Naive B cell (primary cell): ENCODE data around the gene OR2L13. TPM values are rescaled to one million over a fixed set of nuclear protein-coding genes. Genes with fewer than 3 reads are reported as not detected.

Experiments used
- ATAC-seq, 2 donors: fragments of 150-1000 bp; cut with Tn5 transposase; 2 replicates each; pipeline ENCODE4 v1.10.0; 2021; ENCODE audit warnings: low read depth in 2 of 2, mild to moderate bottlenecking in 2 of 2, moderate library complexity in 2 of 2
- DNase-seq: peaks from one replicate; pipeline ENCODE4 v3.0.0; 2022
- H3K27ac Mint-ChIP-seq, 6 donors: one replicate each; pipeline ENCODE4 v1.8.0; 2020 to 2022; ENCODE audit warnings: mild to moderate bottlenecking in 6 of 6, mixed read lengths in 6 of 6, moderate library complexity in 5 of 6, inconsistent platforms in 2 of 6
- H3K27me3 Mint-ChIP-seq, 3 donors: one replicate each; pipeline ENCODE4 v1.8.0; 2021 to 2022; ENCODE audit warnings: mixed read lengths in 3 of 3, mild to moderate bottlenecking in 1 of 3
- H3K36me3 Mint-ChIP-seq, 2 donors: one replicate each; pipeline ENCODE4 v1.8.0; 2020 to 2022; ENCODE audit warnings: mixed read lengths in 2 of 2, inconsistent platforms in 1 of 2, mild to moderate bottlenecking in 1 of 2
- H3K4me1 Mint-ChIP-seq, 3 donors: one replicate each; pipeline ENCODE4 v1.8.0; 2020 to 2022; ENCODE audit warnings: mixed read lengths in 3 of 3, inconsistent platforms in 1 of 3, mild to moderate bottlenecking in 1 of 3, moderate library complexity in 1 of 3
- H3K4me3 Mint-ChIP-seq, 8 donors: one replicate each; pipeline ENCODE4 v1.8.0; 2020 to 2022; ENCODE audit warnings: mild to moderate bottlenecking in 8 of 8, mixed read lengths in 8 of 8, moderate library complexity in 8 of 8, inconsistent platforms in 2 of 8
- H3K9me3 Mint-ChIP-seq, 7 donors: one replicate each; pipeline ENCODE4 v1.8.0; 2020 to 2022; ENCODE audit warnings: mixed read lengths in 7 of 7, mild to moderate bottlenecking in 5 of 7, inconsistent platforms in 2 of 7, moderate library complexity in 1 of 7
- polyA plus RNA-seq, 6 donors: library from polyadenylated mRNA; unstranded; fragments of 300-500 nt; fragmentation: Illumina TruSeq; gene quantifications; one replicate each; pipeline ENCODE4 v1.2.3, GENCODE V29; 2021; ENCODE audit warnings: low read depth in 6 of 6

Gene OR2L13
- polyA plus RNA-seq, 6 donors from 2014 or later = 0.27 to 1.7 (median 0.61) TPM; not detected in 1

- no peaks in the 10 kb centered on the region for H3K36me3 Mint-ChIP-seq
- H3K9me3 Mint-ChIP-seq = peaks cover 0 to 19% (median 9%) of the 10 kb centered on the region in 7 donors
- no peak for ATAC-seq
- H3K4me3 Mint-ChIP-seq = no peak overlapping the region
- no peaks in the 10 kb centered on the region for H3K4me1 Mint-ChIP-seq
- DNase-seq = no peak
- peaks cover 0 to 13% (median 5%) of the 10 kb centered on the region in 3 donors for H3K27me3 Mint-ChIP-seq
- H3K27ac Mint-ChIP-seq = no peak overlapping the region
Observed at GRCh38 chr1:248136811-248137210, 41.8 kb downstream of the OR2L13 start.

GRCh38 chr1:248140846-248141245 lies 45.9 kb downstream of the OR2L13 start:
- H3K4me1 Mint-ChIP-seq = no peaks in the 10 kb centered on the region
- ATAC-seq (no peak), DNase-seq (no peak)
- no peaks in the 10 kb centered on the region for H3K36me3 Mint-ChIP-seq
- H3K27ac Mint-ChIP-seq = no peak overlapping the region
- H3K9me3 Mint-ChIP-seq = peaks cover 0 to 6% (median 2%) of the 10 kb centered on the region in 7 donors
- H3K4me3 Mint-ChIP-seq = no peak overlapping the region
- H3K27me3 Mint-ChIP-seq = peaks cover 5% of the 10 kb centered on the region in 3 donors

GRCh38 chr1:248143311-248143710 lies 48.3 kb downstream of the OR2L13 start:
- no peak for ATAC-seq
- peaks cover 0 to 5% (median 0%) of the 10 kb centered on the region in 3 donors for H3K27me3 Mint-ChIP-seq

GRCh38 chr1:248144513-248145198 lies 49.7 kb downstream of the OR2L13 start, which contains the start of gene OR2M5:
TSS of gene OR2M5 (plus strand) at chr1:248145148. CDS start at chr1:248145148, 0 bp downstream.
- Mint-ChIP-seq H3K27ac (peak within 1 kb of the TSS in 1 of 6 donors; percentile 76), H3K4me3 (no peak within 1 kb of the TSS), H3K27me3 (peaks cover 0 to 5% (median 0%) of the 10 kb centered on the region in 3 donors), H3K9me3 (peaks cover 0 to 17% (median 11%) of the 10 kb centered on the region in 7 donors), H3K36me3 (peaks cover 7 to 8% of the 10 kb centered on the region in 2 donors), H3K4me1 (peaks cover 5 to 13% (median 6%) of the 10 kb centered on the region in 3 donors)
- ATAC-seq (no peak), DNase-seq (no peak)

More at GRCh38 chr1:248143311-248143710, 48.3 kb downstream of the OR2L13 start:
- Mint-ChIP-seq H3K4me3 (no peak overlapping the region), H3K36me3 (peaks cover 7 to 8% of the 10 kb centered on the region in 2 donors), H3K27ac (no peak overlapping the region), H3K4me1 (no peaks in the 10 kb centered on the region), H3K9me3 (peaks cover 0 to 15% (median 11%) of the 10 kb centered on the region in 7 donors)
- DNase-seq = no peak

Other genes starting within 250 kb of the OR2L13 start
- gene TRIM58, start 238.0 kb upstream of the OR2L13 start, polyA plus RNA-seq = 1 to 10 TPM; 2.2 to 6.2 (median 4.7) TPM
- 10 to 100 TPM in 1 of 6 donors, 1 to 10 TPM in 3, under 1 TPM in 2; 0.67 to 10.6 (median 2.0) TPM for gene OR2W3, start 199.6 kb upstream of the OR2L13 start, polyA plus RNA-seq
- under 1 TPM in 1 of 6 donors, not detected in 5; 0.43 TPM for gene OR2T8, start 174.9 kb upstream of the OR2L13 start, polyA plus RNA-seq
- gene OR2AJ1, start 170.3 kb upstream of the OR2L13 start, polyA plus RNA-seq = not detected
- gene OR2L8, start 146.3 kb upstream of the OR2L13 start, polyA plus RNA-seq = under 1 TPM in 2 of 6 donors, not detected in 4; 0.51 to 0.74 TPM
- not detected for gene OR2AK2, start 130.0 kb upstream of the OR2L13 start, polyA plus RNA-seq
- not detected for gene OR2L5, start 81.5 kb upstream of the OR2L13 start, polyA plus RNA-seq
- gene OR2L2, start 65.1 kb upstream of the OR2L13 start, polyA plus RNA-seq = 1 to 10 TPM in 1 of 6 donors, under 1 TPM in 4, not detected in 1; 0.16 to 1.7 (median 0.74) TPM
- under 1 TPM in 1 of 6 donors, not detected in 5; 0.12 TPM for gene OR2L3, start 48.3 kb upstream of the OR2L13 start, polyA plus RNA-seq
- gene OR2M5, start 50.0 kb downstream of the OR2L13 start, polyA plus RNA-seq = not detected
- not detected for gene OR2M2, start 79.6 kb downstream of the OR2L13 start, polyA plus RNA-seq
- not detected for gene OR2M3, start 102.1 kb downstream of the OR2L13 start, polyA plus RNA-seq
- gene OR2M4, start 136.2 kb downstream of the OR2L13 start, polyA plus RNA-seq = not detected
- 1 to 10 TPM in 1 of 6 donors, not detected in 5; 1.6 TPM for gene OR2T33, start 182.8 kb downstream of the OR2L13 start, polyA plus RNA-seq
- not detected for gene OR2T12, start 208.2 kb downstream of the OR2L13 start, polyA plus RNA-seq
- gene OR2M7, start 229.4 kb downstream of the OR2L13 start, polyA plus RNA-seq = not detected